Measurements from ENCODE around the gene DNAI4. TPM values are rescaled to one million over a fixed set of nuclear protein-coding genes. Genes with fewer than 3 reads are reported as not detected.

The DNAI4 gene
- total and polyA plus RNA-seq, 2 of the 8 experiments (the other 6 are each of a cell fraction or from before 2014, with no cell fraction given) = 0.32 to 2.1 TPM

- TF ChIP-seq CTBP2 (IDR thresholded peaks at IDR 0.05; ENCODE audit: borderline replicate concordance, insufficient read depth, insufficient read length, low read length) (no peak), HDAC6 (IDR thresholded peaks at IDR 0.05; ENCODE audit: low read depth, low read length) (no peak)
- TF ChIP-seq, protein P1, sequence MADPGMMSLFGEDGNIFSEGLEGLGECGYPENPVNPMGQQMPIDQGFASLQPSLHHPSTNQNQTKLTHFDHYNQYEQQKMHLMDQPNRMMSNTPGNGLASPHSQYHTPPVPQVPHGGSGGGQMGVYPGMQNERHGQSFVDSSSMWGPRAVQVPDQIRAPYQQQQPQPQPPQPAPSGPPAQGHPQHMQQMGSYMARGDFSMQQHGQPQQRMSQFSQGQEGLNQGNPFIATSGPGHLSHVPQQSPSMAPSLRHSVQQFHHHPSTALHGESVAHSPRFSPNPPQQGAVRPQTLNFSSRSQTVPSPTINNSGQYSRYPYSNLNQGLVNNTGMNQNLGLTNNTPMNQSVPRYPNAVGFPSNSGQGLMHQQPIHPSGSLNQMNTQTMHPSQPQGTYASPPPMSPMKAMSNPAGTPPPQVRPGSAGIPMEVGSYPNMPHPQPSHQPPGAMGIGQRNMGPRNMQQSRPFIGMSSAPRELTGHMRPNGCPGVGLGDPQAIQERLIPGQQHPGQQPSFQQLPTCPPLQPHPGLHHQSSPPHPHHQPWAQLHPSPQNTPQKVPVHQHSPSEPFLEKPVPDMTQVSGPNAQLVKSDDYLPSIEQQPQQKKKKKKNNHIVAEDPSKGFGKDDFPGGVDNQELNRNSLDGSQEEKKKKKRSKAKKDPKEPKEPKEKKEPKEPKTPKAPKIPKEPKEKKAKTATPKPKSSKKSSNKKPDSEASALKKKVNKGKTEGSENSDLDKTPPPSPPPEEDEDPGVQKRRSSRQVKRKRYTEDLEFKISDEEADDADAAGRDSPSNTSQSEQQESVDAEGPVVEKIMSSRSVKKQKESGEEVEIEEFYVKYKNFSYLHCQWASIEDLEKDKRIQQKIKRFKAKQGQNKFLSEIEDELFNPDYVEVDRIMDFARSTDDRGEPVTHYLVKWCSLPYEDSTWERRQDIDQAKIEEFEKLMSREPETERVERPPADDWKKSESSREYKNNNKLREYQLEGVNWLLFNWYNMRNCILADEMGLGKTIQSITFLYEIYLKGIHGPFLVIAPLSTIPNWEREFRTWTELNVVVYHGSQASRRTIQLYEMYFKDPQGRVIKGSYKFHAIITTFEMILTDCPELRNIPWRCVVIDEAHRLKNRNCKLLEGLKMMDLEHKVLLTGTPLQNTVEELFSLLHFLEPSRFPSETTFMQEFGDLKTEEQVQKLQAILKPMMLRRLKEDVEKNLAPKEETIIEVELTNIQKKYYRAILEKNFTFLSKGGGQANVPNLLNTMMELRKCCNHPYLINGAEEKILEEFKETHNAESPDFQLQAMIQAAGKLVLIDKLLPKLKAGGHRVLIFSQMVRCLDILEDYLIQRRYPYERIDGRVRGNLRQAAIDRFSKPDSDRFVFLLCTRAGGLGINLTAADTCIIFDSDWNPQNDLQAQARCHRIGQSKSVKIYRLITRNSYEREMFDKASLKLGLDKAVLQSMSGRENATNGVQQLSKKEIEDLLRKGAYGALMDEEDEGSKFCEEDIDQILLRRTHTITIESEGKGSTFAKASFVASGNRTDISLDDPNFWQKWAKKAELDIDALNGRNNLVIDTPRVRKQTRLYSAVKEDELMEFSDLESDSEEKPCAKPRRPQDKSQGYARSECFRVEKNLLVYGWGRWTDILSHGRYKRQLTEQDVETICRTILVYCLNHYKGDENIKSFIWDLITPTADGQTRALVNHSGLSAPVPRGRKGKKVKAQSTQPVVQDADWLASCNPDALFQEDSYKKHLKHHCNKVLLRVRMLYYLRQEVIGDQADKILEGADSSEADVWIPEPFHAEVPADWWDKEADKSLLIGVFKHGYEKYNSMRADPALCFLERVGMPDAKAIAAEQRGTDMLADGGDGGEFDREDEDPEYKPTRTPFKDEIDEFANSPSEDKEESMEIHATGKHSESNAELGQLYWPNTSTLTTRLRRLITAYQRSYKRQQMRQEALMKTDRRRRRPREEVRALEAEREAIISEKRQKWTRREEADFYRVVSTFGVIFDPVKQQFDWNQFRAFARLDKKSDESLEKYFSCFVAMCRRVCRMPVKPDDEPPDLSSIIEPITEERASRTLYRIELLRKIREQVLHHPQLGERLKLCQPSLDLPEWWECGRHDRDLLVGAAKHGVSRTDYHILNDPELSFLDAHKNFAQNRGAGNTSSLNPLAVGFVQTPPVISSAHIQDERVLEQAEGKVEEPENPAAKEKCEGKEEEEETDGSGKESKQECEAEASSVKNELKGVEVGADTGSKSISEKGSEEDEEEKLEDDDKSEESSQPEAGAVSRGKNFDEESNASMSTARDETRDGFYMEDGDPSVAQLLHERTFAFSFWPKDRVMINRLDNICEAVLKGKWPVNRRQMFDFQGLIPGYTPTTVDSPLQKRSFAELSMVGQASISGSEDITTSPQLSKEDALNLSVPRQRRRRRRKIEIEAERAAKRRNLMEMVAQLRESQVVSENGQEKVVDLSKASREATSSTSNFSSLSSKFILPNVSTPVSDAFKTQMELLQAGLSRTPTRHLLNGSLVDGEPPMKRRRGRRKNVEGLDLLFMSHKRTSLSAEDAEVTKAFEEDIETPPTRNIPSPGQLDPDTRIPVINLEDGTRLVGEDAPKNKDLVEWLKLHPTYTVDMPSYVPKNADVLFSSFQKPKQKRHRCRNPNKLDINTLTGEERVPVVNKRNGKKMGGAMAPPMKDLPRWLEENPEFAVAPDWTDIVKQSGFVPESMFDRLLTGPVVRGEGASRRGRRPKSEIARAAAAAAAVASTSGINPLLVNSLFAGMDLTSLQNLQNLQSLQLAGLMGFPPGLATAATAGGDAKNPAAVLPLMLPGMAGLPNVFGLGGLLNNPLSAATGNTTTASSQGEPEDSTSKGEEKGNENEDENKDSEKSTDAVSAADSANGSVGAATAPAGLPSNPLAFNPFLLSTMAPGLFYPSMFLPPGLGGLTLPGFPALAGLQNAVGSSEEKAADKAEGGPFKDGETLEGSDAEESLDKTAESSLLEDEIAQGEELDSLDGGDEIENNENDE (IDR thresholded peaks at IDR 0.05; ENCODE audit: insufficient replicate concordance, low read length) = no peak
These were observed 137.0 kb downstream of the DNAI4 start (continued) for GRCh38 chr1:66787641-66788040.

Measured in H1 (cell line).